K562 (cell line): Measurements from ENCODE around the gene FAM53B.

ENCODE experiments used
- CHD2 ChIP-seq: IDR thresholded peaks from 2 replicates; pipeline ENCODE4 v1.6.1; 2011; ENCODE audit warnings: low read depth, low read length
- EP300 ChIP-seq: IDR thresholded peaks from 2 replicates; pipeline ENCODE4 v1.6.1; 2012; ENCODE audit warnings: low read length, improper control_type of control experiment
- MLLT1 ChIP-seq, 2 experiments: fragments of 450-650 bp; IDR thresholded peaks; 2 replicates each; pipeline ENCODE4 v1.6.1; 2016
- POLR2A ChIP-seq: fragments of 450-650 bp; conservative IDR thresholded peaks from 2 replicates; pipeline ENCODE4 v1.6.1; 2016
- RB1 ChIP-seq: fragments of 450-650 bp; IDR thresholded peaks from 2 replicates; pipeline ENCODE4 v1.6.1; 2017; ENCODE audit warnings: low read depth, mild to moderate bottlenecking
- RREB1 ChIP-seq: fragments of 250-450 bp; sonication (Bioruptor Pico); IDR thresholded peaks from 2 replicates; pipeline ENCODE4 v1.4.0; 2020
- STAT6 ChIP-seq: sonication (generic); formaldehyde crosslinking; IDR thresholded peaks from 2 replicates; pipeline ENCODE4 v1.8.1; 2023; ENCODE audit warnings: mild to moderate bottlenecking, missing genetic modification reagents
- ZBED1 ChIP-seq: IDR thresholded peaks from 2 replicates; pipeline ENCODE4 v1.6.1; 2014
- ZBTB33 ChIP-seq: sonication (generic); formaldehyde crosslinking; IDR thresholded peaks from 2 replicates; pipeline ENCODE4 v1.8.1; 2023; ENCODE audit warnings: mild to moderate bottlenecking, missing genetic modification reagents

GRCh38 chr10:124696446-124697392 lies 47.5 kb downstream of the FAM53B start:
- TF ChIP-seq RREB1 (CRISPR knock-in tag): no peak
- TF ChIP-seq STAT6 (CRISPR knock-in tag): no peak
- no peak for TF ChIP-seq MLLT1 (IDR thresholded peaks at IDR 0.05)
- no peak for TF ChIP-seq POLR2A
- TF ChIP-seq RB1: no peak
- no peak for TF ChIP-seq CHD2
- no peak for TF ChIP-seq ZBTB33 (CRISPR knock-in tag)
- TF ChIP-seq EP300: no peak
- no peak for TF ChIP-seq ZBED1
